ENCODE measurements around the gene SCFD1.

Gene SCFD1

GRCh38 chr14:30580616-30581282 lies 41.4 kb upstream of the SCFD1 start:
- TF ChIP-seq L3MBTL2 (conservative IDR thresholded peaks at IDR 0.05) (no peak), CTBP1 (IDR thresholded peaks at IDR 0.05; ENCODE audit: borderline replicate concordance) (no peak), TARDBP (IDR thresholded peaks at IDR 0.05) (no peak), HDGF (IDR thresholded peaks at IDR 0.05; ENCODE audit: borderline replicate concordance) (no peak), ARNT (IDR thresholded peaks at IDR 0.05) (no peak), ZNF384 (IDR thresholded peaks at IDR 0.05) (no peak), FOXK2 (IDR thresholded peaks at IDR 0.05) (no peak), FOXA1 (IDR thresholded peaks at IDR 0.05) (no peak), ELF4 (IDR thresholded peaks at IDR 0.05) (no peak), FOXM1 (IDR thresholded peaks at IDR 0.05; ENCODE audit: borderline replicate concordance) (no peak), NFRKB (IDR thresholded peaks at IDR 0.05) (no peak), LEF1 (IDR thresholded peaks at IDR 0.05; ENCODE audit: borderline replicate concordance) (no peak), PKNOX1 (IDR thresholded peaks at IDR 0.05) (no peak), SUZ12 (IDR thresholded peaks at IDR 0.05) (no peak), SP1 (IDR thresholded peaks at IDR 0.05) (no peak), BHLHE40 (IDR thresholded peaks at IDR 0.05; ENCODE audit: borderline replicate concordance) (no peak)
- POLR2A ChIA-PET, result no interaction called here
- DNase-seq (ENCODE audit: extremely low spot score), result no peak
- CTCF ChIA-PET, result no interaction called here

DNA sequence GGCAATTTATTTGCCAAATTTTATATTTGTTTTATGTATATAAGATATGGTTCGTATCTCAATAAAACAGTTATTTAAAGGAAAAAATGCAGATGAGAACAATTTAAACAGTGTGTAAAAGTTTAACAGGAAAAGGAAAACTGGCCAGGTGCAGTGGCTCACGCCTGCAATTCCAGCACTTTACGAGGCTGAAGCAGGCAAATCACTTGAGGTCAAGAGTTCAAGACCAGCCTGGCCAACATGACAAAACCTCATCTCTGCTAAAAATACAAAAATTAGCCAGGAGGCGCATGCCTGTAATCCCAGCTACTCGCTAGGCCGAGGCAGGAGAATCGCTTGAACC lies 40.9 kb upstream of the SCFD1 start:
- ChIA-PET CTCF (no interaction called here), POLR2A (no interaction called here)
- TF ChIP-seq HDGF (IDR thresholded peaks at IDR 0.05; ENCODE audit: borderline replicate concordance) (no peak), FOXM1 (IDR thresholded peaks at IDR 0.05; ENCODE audit: borderline replicate concordance) (no peak), ARNT (IDR thresholded peaks at IDR 0.05) (no peak), TARDBP (IDR thresholded peaks at IDR 0.05) (no peak), ELF4 (IDR thresholded peaks at IDR 0.05) (no peak), SP1 (IDR thresholded peaks at IDR 0.05) (no peak), SUZ12 (IDR thresholded peaks at IDR 0.05) (no peak)
- no peak for DNase-seq (ENCODE audit: extremely low spot score)

DNA sequence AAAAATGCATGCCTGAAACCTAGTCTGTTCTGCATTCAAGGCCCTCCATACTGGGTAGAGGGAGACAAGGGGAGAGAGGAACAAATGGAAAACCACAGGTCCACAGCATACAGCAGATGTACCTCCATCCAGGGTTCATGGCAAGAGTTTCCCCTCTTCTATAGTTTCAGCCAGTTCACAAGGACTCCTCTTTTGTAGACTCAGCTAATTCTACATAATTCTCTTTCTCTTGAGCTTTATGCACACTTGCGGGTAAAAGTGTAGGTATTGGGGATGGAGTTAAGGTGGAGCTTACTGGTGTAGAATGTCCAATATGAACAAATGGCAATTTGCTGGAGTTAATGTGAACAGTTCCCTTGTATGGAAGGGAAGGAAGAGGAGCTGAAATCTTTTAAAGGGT lies 39.7 kb upstream of the SCFD1 start:
- no peak for DNase-seq (ENCODE audit: extremely low spot score)
- ChIA-PET CTCF (no interaction called here), POLR2A (interaction anchor here (0.7 kb wide), 1 partner anchor 40 kb away, joined by 3 read pairs; no protein-coding TSS in a partner anchor)
- TF ChIP-seq SP1 (IDR thresholded peaks at IDR 0.05) (no peak), FOXA1 (IDR thresholded peaks at IDR 0.05) (no peak), TARDBP (IDR thresholded peaks at IDR 0.05) (no peak), NFRKB (IDR thresholded peaks at IDR 0.05) (no peak), PKNOX1 (IDR thresholded peaks at IDR 0.05) (no peak), SUZ12 (IDR thresholded peaks at IDR 0.05) (no peak), FOXK2 (IDR thresholded peaks at IDR 0.05) (no peak), ZNF384 (IDR thresholded peaks at IDR 0.05) (no peak), L3MBTL2 (conservative IDR thresholded peaks at IDR 0.05) (no peak), ELF4 (IDR thresholded peaks at IDR 0.05) (no peak), LEF1 (IDR thresholded peaks at IDR 0.05; ENCODE audit: borderline replicate concordance) (no peak), ARNT (IDR thresholded peaks at IDR 0.05) (no peak), CTBP1 (IDR thresholded peaks at IDR 0.05; ENCODE audit: borderline replicate concordance) (no peak)

DNA sequence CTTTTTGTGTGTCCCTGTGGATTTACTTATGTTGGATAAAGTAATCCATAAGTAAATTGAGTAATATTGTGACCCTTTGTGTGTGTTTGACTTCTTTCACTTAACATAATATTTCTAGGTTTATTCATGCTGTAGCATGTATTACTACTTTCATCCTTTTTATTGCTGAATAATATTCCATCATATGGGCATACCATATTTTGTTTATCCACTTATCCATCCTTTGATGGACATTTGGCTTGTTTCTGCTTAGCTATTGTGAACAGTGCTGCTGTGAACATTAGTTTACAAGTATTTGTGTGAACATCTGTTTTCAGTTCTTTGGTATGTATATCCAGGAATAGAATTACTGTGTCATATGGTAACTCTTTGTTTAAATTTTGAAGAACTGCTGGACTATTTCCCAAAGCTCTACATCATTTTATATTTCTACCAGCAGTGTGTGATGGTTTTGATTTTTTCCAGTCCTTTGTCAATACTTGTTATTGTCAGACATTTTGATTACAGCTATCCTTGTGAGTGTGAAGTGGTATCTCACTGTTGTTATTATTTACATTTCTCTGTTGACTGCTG lies 38.0 kb upstream of the SCFD1 start:
- ChIA-PET POLR2A (no interaction called here), CTCF (no interaction called here)
- TF ChIP-seq BHLHE40 (IDR thresholded peaks at IDR 0.05; ENCODE audit: borderline replicate concordance), result no peak
- no peak for TF ChIP-seq ZNF384 (IDR thresholded peaks at IDR 0.05)
- no peak for TF ChIP-seq SUZ12 (IDR thresholded peaks at IDR 0.05)
- TF ChIP-seq FOXK2 (IDR thresholded peaks at IDR 0.05), result no peak
- no peak for TF ChIP-seq ARNT (IDR thresholded peaks at IDR 0.05)
- TF ChIP-seq NFRKB (IDR thresholded peaks at IDR 0.05), result no peak
- TF ChIP-seq TARDBP (IDR thresholded peaks at IDR 0.05), result no peak
- no peak for TF ChIP-seq LEF1 (IDR thresholded peaks at IDR 0.05; ENCODE audit: borderline replicate concordance)
- TF ChIP-seq CTBP1 (IDR thresholded peaks at IDR 0.05; ENCODE audit: borderline replicate concordance), result no peak
- no peak for TF ChIP-seq L3MBTL2 (conservative IDR thresholded peaks at IDR 0.05)
- TF ChIP-seq ELF4 (IDR thresholded peaks at IDR 0.05), result no peak
- no peak for TF ChIP-seq FOXM1 (IDR thresholded peaks at IDR 0.05; ENCODE audit: borderline replicate concordance)
- no peak for TF ChIP-seq FOXA1 (IDR thresholded peaks at IDR 0.05)
- no peak for DNase-seq (ENCODE audit: extremely low spot score)

GRCh38 chr14:30585204-30585603 lies 36.9 kb upstream of the SCFD1 start:
- ChIA-PET CTCF (no interaction called here), POLR2A (interaction anchor here (0.7 kb wide), 1 partner anchor 68 kb away, joined by 3 read pairs; no protein-coding TSS in a partner anchor)
- TF ChIP-seq FOXM1 (IDR thresholded peaks at IDR 0.05; ENCODE audit: borderline replicate concordance), result no peak
- TF ChIP-seq LEF1 (IDR thresholded peaks at IDR 0.05; ENCODE audit: borderline replicate concordance), result no peak
- no peak for TF ChIP-seq TARDBP (IDR thresholded peaks at IDR 0.05)
- no peak for TF ChIP-seq HDGF (IDR thresholded peaks at IDR 0.05; ENCODE audit: borderline replicate concordance)
- no peak for TF ChIP-seq NFRKB (IDR thresholded peaks at IDR 0.05)
- TF ChIP-seq SUZ12 (IDR thresholded peaks at IDR 0.05), result no peak
- no peak for TF ChIP-seq SP1 (IDR thresholded peaks at IDR 0.05)
- TF ChIP-seq ARNT (IDR thresholded peaks at IDR 0.05), result no peak
- TF ChIP-seq L3MBTL2 (conservative IDR thresholded peaks at IDR 0.05), result no peak
- no peak for DNase-seq (ENCODE audit: extremely low spot score)

GRCh38 chr14:30587141-30587540 lies 35.0 kb upstream of the SCFD1 start:
- TF ChIP-seq FOXM1 (IDR thresholded peaks at IDR 0.05; ENCODE audit: borderline replicate concordance), result no peak
- TF ChIP-seq CTBP1 (IDR thresholded peaks at IDR 0.05; ENCODE audit: borderline replicate concordance), result no peak
- no peak for TF ChIP-seq ZNF384 (IDR thresholded peaks at IDR 0.05)
- no peak for TF ChIP-seq FOXK2 (IDR thresholded peaks at IDR 0.05)
- no peak for DNase-seq (ENCODE audit: extremely low spot score)
- CTCF ChIA-PET, result no interaction called here
- POLR2A ChIA-PET, result no interaction called here

DNA sequence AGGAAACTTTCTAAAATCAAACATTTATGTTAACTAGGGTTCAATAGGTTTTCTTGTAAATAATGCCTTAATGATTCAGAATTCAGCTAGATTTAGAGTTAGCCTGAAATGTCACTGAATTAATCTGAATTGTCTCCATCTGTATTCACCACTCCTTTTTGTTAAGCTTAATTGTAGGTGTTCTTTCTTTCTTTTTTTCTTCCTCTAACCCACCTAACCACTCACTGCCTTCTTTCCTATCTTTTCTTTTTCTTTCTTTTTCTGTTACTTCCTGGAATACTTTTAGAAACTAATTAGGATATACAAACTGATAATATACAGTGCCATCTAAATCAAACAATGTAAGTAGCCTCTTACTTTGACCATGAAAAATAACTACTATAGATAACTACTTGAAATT lies 33.2 kb upstream of the SCFD1 start:
- CTCF ChIA-PET, result no interaction called here
- POLR2A ChIA-PET, result no interaction called here
- TF ChIP-seq FOXK2 (IDR thresholded peaks at IDR 0.05) (no peak), NFRKB (IDR thresholded peaks at IDR 0.05) (no peak), BHLHE40 (IDR thresholded peaks at IDR 0.05; ENCODE audit: borderline replicate concordance) (no peak), PKNOX1 (IDR thresholded peaks at IDR 0.05) (no peak), FOXA1 (IDR thresholded peaks at IDR 0.05) (no peak), SP1 (IDR thresholded peaks at IDR 0.05) (no peak), ELF4 (IDR thresholded peaks at IDR 0.05) (no peak), FOXM1 (IDR thresholded peaks at IDR 0.05; ENCODE audit: borderline replicate concordance) (no peak), SUZ12 (IDR thresholded peaks at IDR 0.05) (no peak), LEF1 (IDR thresholded peaks at IDR 0.05; ENCODE audit: borderline replicate concordance) (no peak), TARDBP (IDR thresholded peaks at IDR 0.05) (no peak), L3MBTL2 (conservative IDR thresholded peaks at IDR 0.05) (no peak), HDGF (IDR thresholded peaks at IDR 0.05; ENCODE audit: borderline replicate concordance) (no peak), ZNF384 (IDR thresholded peaks at IDR 0.05) (no peak)
- DNase-seq (ENCODE audit: extremely low spot score), result no peak
